Measurements from ENCODE around the gene BTN3A1.
A peak's percentile ranks its signal among the peaks of the same experiment; 100 is the strongest.

The BTN3A1 gene

GRCh38 chr6:26360451-26361416, 41.3 kb upstream of the BTN3A1 start:
- no peak for TF ChIP-seq CTCF (IDR thresholded peaks at IDR 0.05; ENCODE audit: low read depth, low read length)
- no peak overlapping the region for H3K4me3 ChIP-seq (ENCODE audit: low read depth, low read length)

GRCh38 chr6:26361544-26361943, 40.5 kb upstream of the BTN3A1 start:
- no peak overlapping the region for H3K4me3 ChIP-seq (ENCODE audit: low read depth, low read length)
- TF ChIP-seq CTCF (IDR thresholded peaks at IDR 0.05; ENCODE audit: low read depth, low read length), result no peak

GRCh38 chr6:26362093-26362835, 39.8 kb upstream of the BTN3A1 start:
- H3K4me3 ChIP-seq (ENCODE audit: low read depth, low read length), result no peak overlapping the region
- no peak for TF ChIP-seq CTCF (IDR thresholded peaks at IDR 0.05; ENCODE audit: low read depth, low read length)

- H3K4me3 ChIP-seq (ENCODE audit: low read depth, low read length), result no peak overlapping the region
- no peak for TF ChIP-seq CTCF (IDR thresholded peaks at IDR 0.05; ENCODE audit: low read depth, low read length)
Observed at GRCh38 chr6:26362836-26363220, 39.2 kb upstream of the BTN3A1 start.

GRCh38 chr6:26363882-26364701, 38.0 kb upstream of the BTN3A1 start:
- no peak for TF ChIP-seq CTCF (IDR thresholded peaks at IDR 0.05; ENCODE audit: low read depth, low read length)
- peak overlapping the region; percentile 84 for H3K4me3 ChIP-seq (ENCODE audit: low read depth, low read length)

- TF ChIP-seq CTCF (IDR thresholded peaks at IDR 0.05; ENCODE audit: low read depth, low read length), result no peak
Observed at GRCh38 chr6:26365633-26365995, 36.5 kb upstream of the BTN3A1 start.

More at GRCh38 chr6:26365633-26365995, 36.5 kb upstream of the BTN3A1 start:
- H3K4me3 ChIP-seq (ENCODE audit: low read depth, low read length), result peak overlapping the region; percentile 84
